ENCODE measurements around the gene TRAPPC11. TPM values are rescaled to one million over a fixed set of nuclear protein-coding genes. Genes with fewer than 3 reads are reported as not detected.

The TRAPPC11 gene
- total RNA-seq, 4 donors from 2014 or later: 30.3 to 41.7 (median 34.0) TPM

DNA sequence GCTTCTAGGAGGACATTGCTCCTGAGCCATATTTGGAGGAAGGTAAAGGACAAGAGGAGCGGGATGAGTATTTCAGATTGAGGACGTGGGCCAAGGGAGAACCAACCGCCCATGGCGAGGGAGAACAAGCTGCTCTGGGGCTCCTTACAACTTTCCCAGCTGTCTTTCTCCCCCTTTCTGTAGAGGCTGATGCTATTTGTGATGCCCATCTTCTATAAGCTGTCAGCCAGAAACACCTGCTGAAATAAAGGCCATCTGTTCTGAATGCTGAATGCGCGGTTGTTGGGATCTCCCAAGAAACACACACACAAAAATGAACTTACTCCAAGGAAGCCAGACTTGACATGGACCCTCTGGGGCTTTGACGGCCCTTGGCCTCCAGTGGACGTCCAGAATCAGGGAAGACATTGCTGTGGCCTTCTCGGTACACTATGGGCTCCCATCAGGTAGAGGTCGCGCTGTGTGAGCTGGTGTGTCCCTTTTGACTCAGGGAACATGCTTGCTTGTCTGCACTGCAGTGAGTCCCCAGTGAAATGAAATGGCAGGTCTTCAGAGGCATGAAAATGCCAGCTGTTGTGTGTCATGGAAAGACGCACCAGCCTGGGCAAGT is 31.0 kb upstream of the TRAPPC11 start:
- TF ChIP-seq POLR2A (IDR thresholded peaks at IDR 0.05) (no peak), CTCF (IDR thresholded peaks at IDR 0.05) (no peak)
- 90% methylated on average over 12 of the region's 12 CpGs for WGBS, 2 donors
- DNase-seq (ENCODE audit: low spot score in 2 of 2): no peak
- intact Hi-C loops (cut with DNase I; ENCODE audit: low total_unique reads): no loop called here
- no peak overlapping the region for H3K4me3 ChIP-seq (ENCODE audit: low read depth, poor library complexity, severe bottlenecking)

DNA sequence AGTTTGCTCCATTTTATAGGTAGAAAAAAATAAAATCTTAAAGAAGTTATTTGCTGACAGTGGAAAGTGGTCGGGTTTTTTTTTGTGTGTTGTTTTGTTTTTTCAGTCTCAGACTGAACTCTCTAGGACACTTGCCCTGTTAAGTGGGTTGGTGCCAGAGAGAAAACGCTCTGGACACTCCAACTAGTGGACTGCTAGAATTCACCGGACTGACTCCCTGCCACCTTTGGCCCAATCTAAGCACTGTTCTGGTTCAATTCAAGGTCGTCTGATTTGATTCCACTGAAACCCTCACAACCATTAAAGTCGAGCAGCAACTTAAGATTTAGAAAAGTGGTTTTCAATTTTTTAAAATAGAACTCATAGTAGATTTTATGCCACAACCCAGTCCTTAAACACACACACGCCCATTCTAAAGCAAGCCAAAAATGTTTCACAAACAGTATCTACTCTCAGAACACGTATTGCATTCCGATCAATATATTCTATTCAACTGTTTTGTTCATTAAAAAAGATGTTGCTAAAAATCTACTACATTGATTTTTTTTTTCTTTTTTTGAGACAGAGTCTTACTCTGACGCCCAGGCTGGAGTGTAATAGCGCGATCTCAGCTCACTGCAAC is 27.4 kb upstream of the TRAPPC11 start:
- no peak overlapping the region for H3K4me3 ChIP-seq (ENCODE audit: low read depth, poor library complexity, severe bottlenecking)
- no peak for DNase-seq (ENCODE audit: low spot score in 2 of 2)
- intact Hi-C loops (cut with DNase I; ENCODE audit: low total_unique reads): no loop called here
- no peak for TF ChIP-seq CTCF (IDR thresholded peaks at IDR 0.05)
- no peak for TF ChIP-seq POLR2A (IDR thresholded peaks at IDR 0.05)
- whole genome bisulfite sequencing, 2 donors: 79 to 83% methylated on average over 11 of the region's 11 CpGs

DNA sequence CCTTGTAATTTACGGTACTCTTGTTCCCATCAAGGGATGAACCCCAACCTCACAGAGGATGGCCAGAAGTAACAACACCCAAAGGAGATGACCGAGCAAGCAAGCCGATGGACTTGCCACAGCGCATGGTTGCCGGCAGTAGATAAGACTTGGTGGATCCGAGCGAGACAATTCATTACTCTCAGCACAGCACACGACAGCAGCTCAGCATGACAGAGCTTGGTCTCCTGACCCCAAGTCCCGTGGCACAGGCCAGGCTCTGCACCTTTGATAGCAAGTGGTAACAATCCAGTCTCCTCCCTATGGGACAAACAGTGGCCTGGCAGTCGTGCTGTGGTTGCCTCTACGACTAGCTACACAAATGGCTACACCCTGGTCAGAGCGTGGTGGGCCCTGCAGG is 26.4 kb upstream of the TRAPPC11 start:
- H3K4me3 ChIP-seq (ENCODE audit: low read depth, poor library complexity, severe bottlenecking): no peak overlapping the region
- DNase-seq (ENCODE audit: low spot score in 2 of 2): no peak
- intact Hi-C loops (cut with DNase I; ENCODE audit: low total_unique reads): no loop called here
- no peak for TF ChIP-seq CTCF (IDR thresholded peaks at IDR 0.05)
- no peak for TF ChIP-seq POLR2A (IDR thresholded peaks at IDR 0.05)
- WGBS, 2 donors: 92 to 93% methylated on average over 12 of the region's 12 CpGs

DNA sequence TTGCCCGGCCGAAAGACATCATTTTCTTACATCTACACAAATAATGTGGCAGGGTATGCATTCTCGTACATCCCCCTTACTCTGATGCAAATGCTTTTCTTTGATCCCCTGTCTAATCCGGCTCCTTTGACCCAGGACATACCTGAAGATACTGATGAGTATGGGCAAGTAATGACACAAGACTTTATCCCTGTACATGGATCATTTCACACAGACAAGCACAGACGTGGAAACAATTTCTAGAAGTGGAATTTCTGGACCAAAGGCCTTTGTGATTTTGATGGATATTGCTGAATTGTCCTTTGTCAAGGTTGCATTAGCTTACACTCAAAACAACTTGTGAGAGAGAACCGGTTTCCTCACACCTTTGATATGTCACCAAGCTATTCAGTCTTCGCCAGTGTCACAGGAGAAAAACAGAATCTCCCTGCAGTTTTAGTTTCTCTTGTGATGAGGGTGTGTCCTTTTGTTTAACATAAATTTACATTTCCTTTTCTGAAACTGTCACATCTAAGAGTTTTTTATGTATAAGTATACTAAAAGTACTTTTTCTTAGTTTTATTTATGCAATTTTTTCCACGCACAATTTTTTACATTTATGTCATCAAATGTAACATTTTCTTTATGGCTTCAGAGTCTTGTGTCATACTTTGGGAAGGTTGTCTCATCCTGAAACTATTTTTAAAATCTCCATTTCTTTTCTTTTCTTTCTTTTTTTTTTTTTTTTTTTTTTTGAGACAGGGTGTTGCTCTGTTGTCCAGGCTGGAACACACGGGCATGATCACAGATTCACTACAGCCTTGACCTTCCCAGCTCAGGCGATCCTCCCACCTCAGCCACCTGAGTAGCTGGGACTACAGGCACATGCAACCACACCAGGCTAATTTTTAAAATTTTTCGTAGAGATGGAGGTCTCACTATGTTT is 25.4 kb upstream of the TRAPPC11 start:
- TF ChIP-seq POLR2A (IDR thresholded peaks at IDR 0.05) (no peak), CTCF (IDR thresholded peaks at IDR 0.05) (no peak)
- intact Hi-C loops (cut with DNase I; ENCODE audit: low total_unique reads): no loop called here
- H3K4me3 ChIP-seq (ENCODE audit: low read depth, poor library complexity, severe bottlenecking): no peak overlapping the region
- WGBS, 2 donors: 78 to 79% methylated on average over 11 of the region's 11 CpGs
- no peak for DNase-seq (ENCODE audit: low spot score in 2 of 2)

- no peak for DNase-seq (ENCODE audit: low spot score in 2 of 2)
- 71 to 76% methylated on average over 10 of the region's 10 CpGs for WGBS, 2 donors
Observed at GRCh38 chr4:183635321-183635720, 23.8 kb upstream of the TRAPPC11 start.

More at GRCh38 chr4:183635321-183635720, 23.8 kb upstream of the TRAPPC11 start:
- intact Hi-C loops (cut with DNase I; ENCODE audit: low total_unique reads): no loop called here
- no peak overlapping the region for H3K4me3 ChIP-seq (ENCODE audit: low read depth, poor library complexity, severe bottlenecking)
- TF ChIP-seq CTCF (IDR thresholded peaks at IDR 0.05) (no peak), POLR2A (IDR thresholded peaks at IDR 0.05) (no peak)
